ENCODE measurements around the gene HSPB8.

The HSPB8 gene

GRCh38 chr12:119168721-119169120, 10.0 kb upstream of the HSPB8 start:
- TF ChIP-seq, protein P1, sequence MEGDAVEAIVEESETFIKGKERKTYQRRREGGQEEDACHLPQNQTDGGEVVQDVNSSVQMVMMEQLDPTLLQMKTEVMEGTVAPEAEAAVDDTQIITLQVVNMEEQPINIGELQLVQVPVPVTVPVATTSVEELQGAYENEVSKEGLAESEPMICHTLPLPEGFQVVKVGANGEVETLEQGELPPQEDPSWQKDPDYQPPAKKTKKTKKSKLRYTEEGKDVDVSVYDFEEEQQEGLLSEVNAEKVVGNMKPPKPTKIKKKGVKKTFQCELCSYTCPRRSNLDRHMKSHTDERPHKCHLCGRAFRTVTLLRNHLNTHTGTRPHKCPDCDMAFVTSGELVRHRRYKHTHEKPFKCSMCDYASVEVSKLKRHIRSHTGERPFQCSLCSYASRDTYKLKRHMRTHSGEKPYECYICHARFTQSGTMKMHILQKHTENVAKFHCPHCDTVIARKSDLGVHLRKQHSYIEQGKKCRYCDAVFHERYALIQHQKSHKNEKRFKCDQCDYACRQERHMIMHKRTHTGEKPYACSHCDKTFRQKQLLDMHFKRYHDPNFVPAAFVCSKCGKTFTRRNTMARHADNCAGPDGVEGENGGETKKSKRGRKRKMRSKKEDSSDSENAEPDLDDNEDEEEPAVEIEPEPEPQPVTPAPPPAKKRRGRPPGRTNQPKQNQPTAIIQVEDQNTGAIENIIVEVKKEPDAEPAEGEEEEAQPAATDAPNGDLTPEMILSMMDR (IDR thresholded peaks at IDR 0.05; ENCODE audit: control insufficient read depth, insufficient read depth, low read depth, low read length, missing control alignments): no peak
- H3K4me3 ChIP-seq (ENCODE audit: control insufficient read depth, low read depth, low read length): no peak overlapping the region
- no peak for DNase-seq (ENCODE audit: low read depth)

GRCh38 chr12:119169150-119169549, 9.6 kb upstream of the HSPB8 start:
- TF ChIP-seq, protein P1 (IDR thresholded peaks at IDR 0.05; ENCODE audit: control insufficient read depth, insufficient read depth, low read depth, low read length, missing control alignments): no peak
- DNase-seq (ENCODE audit: low read depth): no peak
- H3K4me3 ChIP-seq (ENCODE audit: control insufficient read depth, low read depth, low read length): no peak overlapping the region

DNA sequence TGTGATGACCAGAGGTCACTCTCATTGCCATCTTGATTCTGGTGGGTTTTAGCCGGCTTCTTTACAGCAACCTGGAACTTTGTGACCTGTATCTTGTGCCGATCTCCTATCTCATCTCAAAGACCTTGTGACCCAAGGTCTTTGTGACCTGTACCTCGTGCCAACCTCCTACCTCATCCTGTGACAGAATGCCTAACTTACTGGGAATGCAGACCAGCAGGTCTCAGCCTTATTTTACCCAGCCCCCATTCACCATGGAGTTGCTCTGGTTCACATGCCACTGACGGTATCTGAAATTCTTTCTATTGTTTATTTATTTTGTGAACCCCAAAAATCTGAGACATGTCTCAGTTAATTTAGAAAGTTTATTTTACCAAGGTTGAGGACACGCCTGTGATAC, 7.4 kb upstream of the HSPB8 start:
- no peak overlapping the region for H3K4me3 ChIP-seq (ENCODE audit: control insufficient read depth, low read depth, low read length)
- no peak for DNase-seq (ENCODE audit: low read depth)
- TF ChIP-seq, protein P1 (IDR thresholded peaks at IDR 0.05; ENCODE audit: control insufficient read depth, insufficient read depth, low read depth, low read length, missing control alignments): no peak

DNA sequence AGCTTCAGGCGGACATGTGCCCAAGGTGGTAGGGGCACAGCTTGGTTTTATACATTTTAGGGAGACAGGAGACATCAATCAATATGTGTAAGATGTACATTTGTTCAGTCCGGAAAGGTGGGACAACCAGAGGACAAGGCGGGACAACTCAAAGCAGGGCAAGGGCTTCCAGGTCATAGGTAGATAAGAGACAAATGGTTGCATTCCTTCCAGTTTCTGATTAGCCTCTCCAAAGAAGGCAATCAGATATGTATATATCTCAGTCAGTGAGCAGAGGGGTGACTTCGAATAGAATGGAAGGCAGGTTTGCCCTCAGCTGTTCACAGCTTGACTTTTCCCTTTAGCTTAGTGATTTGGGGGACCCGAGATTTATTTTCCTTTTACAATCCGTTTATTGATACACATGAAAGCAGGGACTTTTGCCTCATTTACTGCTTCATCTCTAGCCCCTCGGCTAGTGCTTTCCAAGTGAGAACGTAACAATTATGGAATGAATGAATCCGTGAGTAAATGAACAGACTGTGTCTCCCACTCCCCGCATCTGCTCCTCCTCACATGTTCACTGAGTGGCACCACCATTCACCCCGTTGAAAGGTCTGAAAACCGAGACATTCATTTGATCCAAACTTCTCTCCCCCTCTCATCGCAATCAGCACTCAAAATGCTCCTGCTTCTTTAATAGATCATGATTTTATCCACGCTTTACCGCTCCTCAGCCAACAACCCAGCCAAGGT, 6.9 kb upstream of the HSPB8 start:
- TF ChIP-seq, protein P1 (IDR thresholded peaks at IDR 0.05; ENCODE audit: control insufficient read depth, insufficient read depth, low read depth, low read length, missing control alignments): no peak
- DNase-seq (ENCODE audit: low read depth): no peak
- no peak overlapping the region for H3K4me3 ChIP-seq (ENCODE audit: control insufficient read depth, low read depth, low read length)

DNA sequence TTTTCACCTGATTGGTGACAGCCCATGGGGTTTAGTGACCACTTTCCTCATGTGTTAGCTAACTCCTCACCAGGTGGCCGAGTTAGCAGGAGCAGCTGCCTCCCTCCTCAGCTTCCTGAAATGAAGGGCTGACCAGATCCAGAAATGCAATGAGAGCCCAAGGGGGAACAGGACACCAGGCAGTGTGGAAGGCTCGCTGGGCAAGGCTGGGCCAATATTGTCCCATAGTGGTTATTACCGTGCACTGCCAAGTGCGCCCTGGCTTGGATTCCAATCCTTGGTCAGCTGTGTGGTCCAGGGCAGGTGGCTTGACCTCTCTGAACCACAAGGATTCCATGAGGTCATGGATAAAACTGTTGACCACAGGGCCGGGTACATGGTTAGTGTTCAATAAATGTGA, 3.6 kb upstream of the HSPB8 start:
- H3K4me3 ChIP-seq (ENCODE audit: control insufficient read depth, low read depth, low read length): no peak overlapping the region
- TF ChIP-seq, protein P1 (IDR thresholded peaks at IDR 0.05; ENCODE audit: control insufficient read depth, insufficient read depth, low read depth, low read length, missing control alignments): no peak
- no peak for DNase-seq (ENCODE audit: low read depth)

DNA sequence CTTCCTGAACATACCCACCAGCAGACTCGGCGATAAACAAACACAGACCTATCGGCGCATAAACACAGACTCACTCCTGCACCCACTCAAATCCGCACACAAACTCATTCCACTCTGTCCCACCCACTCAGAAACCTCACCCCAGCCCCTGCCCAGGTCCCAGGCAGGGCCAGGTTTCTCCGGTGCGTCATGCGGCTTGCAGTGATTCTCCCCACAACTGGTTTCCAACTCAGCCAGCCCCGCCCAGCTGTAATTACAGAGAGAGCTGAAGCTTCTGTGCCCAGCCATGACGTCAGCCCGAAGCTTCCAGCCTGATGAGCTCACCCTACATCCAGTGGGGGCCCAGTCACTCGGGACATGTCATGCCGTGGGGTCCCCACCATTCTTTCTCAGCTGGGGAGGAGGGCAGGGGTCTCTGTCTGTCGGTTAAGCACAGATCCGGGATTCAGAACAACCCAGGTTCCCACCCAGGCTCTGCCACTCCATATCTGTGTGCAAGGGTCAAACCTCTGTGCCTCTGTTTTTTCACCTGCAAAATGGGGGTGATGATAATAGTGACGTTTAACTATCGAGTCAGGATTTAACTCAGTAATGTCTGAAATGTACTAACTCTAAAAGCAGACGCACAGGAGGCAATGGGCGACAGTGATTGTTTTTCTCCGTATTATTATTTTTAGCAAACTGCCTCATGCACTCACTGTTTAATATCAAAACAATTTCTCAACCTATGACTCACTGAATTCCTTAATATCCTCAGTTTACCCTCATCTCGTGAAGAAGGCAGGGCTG, 2.3 kb upstream of the HSPB8 start:
- TF ChIP-seq, protein P1 (IDR thresholded peaks at IDR 0.05; ENCODE audit: control insufficient read depth, insufficient read depth, low read depth, low read length, missing control alignments): no peak
- no peak for DNase-seq (ENCODE audit: low read depth)
- H3K4me3 ChIP-seq (ENCODE audit: control insufficient read depth, low read depth, low read length): no peak overlapping the region
